Spinal cord (tissue), 10 donors: ENCODE results near the gene SULT4A1. TPM values are rescaled to one million over a fixed set of nuclear protein-coding genes. Genes with fewer than 3 reads are reported as not detected.

Experiments used
- DNase-seq, 6 donors: peaks; one replicate each; pipeline versions ENCODE4 v3.0.0 to v3.0.0-alpha.2; 2013 to 2015; ENCODE audit warnings: low spot score in 6 of 6, low read depth in 4 of 6
- H3K27ac ChIP-seq: one replicate; pipeline ENCODE4 v1.5.1; 2013; ENCODE audit warnings: low read depth, low read length, control low read depth
- H3K27me3 ChIP-seq: one replicate; pipeline ENCODE4 v1.6.1; 2013; ENCODE audit warnings: low read length; ENCODE audit not compliant: control insufficient read depth, insufficient read depth
- H3K36me3 ChIP-seq: one replicate; pipeline ENCODE4 v1.6.1; 2013; ENCODE audit warnings: low read length; ENCODE audit not compliant: control insufficient read depth, insufficient read depth
- H3K4me1 ChIP-seq: one replicate; pipeline ENCODE4 v1.6.1; 2013; ENCODE audit warnings: low read length; ENCODE audit not compliant: control insufficient read depth, insufficient read depth
- H3K4me3 ChIP-seq: one replicate; pipeline ENCODE4 v1.5.1; 2013; ENCODE audit warnings: low read depth, low read length, control low read depth
- H3K9me3 ChIP-seq: one replicate; pipeline ENCODE4 v1.6.1; 2013; ENCODE audit warnings: low read length; ENCODE audit not compliant: control insufficient read depth, insufficient read depth
- WGBS: methylation state at CpG from one replicate; pipeline ENCODE4 v1.1.5; 2013; ENCODE audit warnings: missing lambda C conversion rate; ENCODE audit not compliant: insufficient coverage; 5-methylcytosine and 5-hydroxymethylcytosine counted together
- polyA plus RNA-seq, 2 donors: library from polyadenylated mRNA; unstranded; fragments of 120-200 nt; gene quantifications; one replicate each; pipeline ENCODE4 v1.2.1, GENCODE V29; 2013; ENCODE audit not compliant: insufficient read length in 2 of 2
- total RNA-seq, 2 donors: library from RNA; depleted of rRNA in 1 of 2; stranded (reverse); fragments of 120-200 nt in 1 of 2; fragments of >200 nt in 1 of 2; gene quantifications; one replicate each; pipeline versions ENCODE4 v1.2.3 to v1.2.4, GENCODE V29; 2013 to 2014
- donor health status: healthy.

The SULT4A1 gene
- total and polyA plus RNA-seq, 4 donors = 15.7 to 90.2 (median 76.7) TPM

DNA sequence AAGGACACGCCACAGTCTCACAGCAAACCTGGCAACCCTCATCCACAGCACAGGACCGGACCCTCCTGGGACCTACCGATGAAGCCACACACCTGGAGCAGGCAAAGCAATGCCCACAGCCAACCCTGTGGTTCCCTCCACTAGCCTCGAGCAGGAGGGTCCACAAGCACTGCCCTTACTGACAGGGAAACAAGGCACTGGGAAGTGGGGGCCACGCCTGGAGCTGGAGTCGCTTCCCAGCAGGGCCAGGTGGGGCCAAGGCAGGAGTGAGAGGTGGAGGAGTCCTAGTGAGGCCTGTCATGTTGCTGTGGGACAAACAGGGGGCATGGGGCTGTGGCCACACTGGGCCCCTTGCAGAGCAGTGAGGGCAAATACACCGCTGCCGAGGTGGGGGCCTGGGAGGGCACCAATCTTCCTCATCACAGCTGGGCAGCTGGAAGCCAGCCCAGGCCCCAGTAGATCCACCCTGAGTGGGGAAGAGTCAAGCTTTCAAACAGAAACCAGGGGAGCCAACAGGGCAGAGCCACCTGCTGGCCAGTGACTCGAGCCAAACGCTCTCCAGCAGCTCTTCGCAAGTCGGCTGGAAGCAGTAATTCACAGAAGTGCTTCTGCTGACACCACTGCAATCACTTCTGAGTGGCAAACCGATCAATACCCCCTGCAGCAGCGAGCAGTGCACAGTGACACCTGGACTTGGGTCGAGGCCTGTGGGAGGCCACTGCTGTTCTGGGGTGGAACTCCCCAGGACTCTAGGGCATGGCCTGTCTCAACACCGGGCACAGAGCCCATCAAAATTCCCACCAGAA, 13.7 kb downstream of the SULT4A1 start:
- peaks cover 12% of the 10 kb centered on the region for H3K36me3 ChIP-seq
- no peak overlapping the region for H3K4me3 ChIP-seq
- H3K27ac ChIP-seq = no peak overlapping the region
- H3K4me1 ChIP-seq = peaks cover 16% of the 10 kb centered on the region
- no peaks in the 10 kb centered on the region for H3K9me3 ChIP-seq
- H3K27me3 ChIP-seq = no peaks in the 10 kb centered on the region
- WGBS = 50% methylated on average over 16 of the region's 16 CpGs
- peak in 2 of 6 donors; percentile 50 to 73 for DNase-seq

GRCh38 chr22:43847376-43848289, 14.7 kb downstream of the SULT4A1 start:
- Histone ChIP-seq H3K27me3 (no peaks in the 10 kb centered on the region), H3K4me3 (no peak overlapping the region), H3K9me3 (no peaks in the 10 kb centered on the region), H3K27ac (no peak overlapping the region), H3K4me1 (peaks cover 13% of the 10 kb centered on the region), H3K36me3 (peaks cover 7% of the 10 kb centered on the region)
- no peak for DNase-seq
- 89% methylated on average over 12 of the region's 14 CpGs for WGBS

GRCh38 chr22:43846966-43847365, 15.3 kb downstream of the SULT4A1 start:
- peaks cover 13% of the 10 kb centered on the region for H3K4me1 ChIP-seq
- no peak overlapping the region for H3K4me3 ChIP-seq
- peaks cover 7% of the 10 kb centered on the region for H3K36me3 ChIP-seq
- 79% methylated on average over 5 of the region's 11 CpGs for WGBS
- H3K9me3 ChIP-seq = no peaks in the 10 kb centered on the region
- no peak overlapping the region for H3K27ac ChIP-seq
- H3K27me3 ChIP-seq = no peaks in the 10 kb centered on the region
- no peak for DNase-seq

DNA sequence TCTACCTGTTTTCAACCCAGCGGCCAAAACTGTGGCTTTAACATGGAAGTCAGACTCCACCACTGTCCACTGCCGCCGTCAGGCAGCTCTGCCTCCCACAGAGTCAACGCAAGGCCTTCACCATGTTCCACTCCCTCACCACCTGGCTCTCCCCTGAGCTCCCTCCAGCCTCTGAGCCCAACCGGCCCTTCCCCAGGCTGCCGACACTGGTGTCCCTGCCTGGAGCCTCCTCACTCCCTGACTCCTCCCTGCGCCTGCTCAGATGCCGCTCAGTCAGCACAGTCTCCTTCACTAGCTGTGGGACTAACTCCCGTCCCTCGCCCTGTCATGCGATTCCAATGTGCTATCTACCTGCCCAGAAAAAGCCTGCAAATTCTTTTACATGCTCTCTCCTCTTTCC, 16.3 kb downstream of the SULT4A1 start:
- Histone ChIP-seq H3K36me3 (peaks cover 17% of the 10 kb centered on the region), H3K4me1 (peaks cover 13% of the 10 kb centered on the region), H3K4me3 (no peak overlapping the region), H3K9me3 (no peaks in the 10 kb centered on the region), H3K27me3 (no peaks in the 10 kb centered on the region), H3K27ac (no peak overlapping the region)
- WGBS = 72% methylated on average over 11 of the region's 11 CpGs
- DNase-seq = no peak

- no peaks in the 10 kb centered on the region for H3K27me3 ChIP-seq
- peaks cover 13% of the 10 kb centered on the region for H3K4me1 ChIP-seq
- no peak for DNase-seq
- H3K27ac ChIP-seq = no peak overlapping the region
- 85% methylated on average over 31 of the region's 31 CpGs for WGBS
- no peak overlapping the region for H3K4me3 ChIP-seq
- H3K36me3 ChIP-seq = peaks cover 28% of the 10 kb centered on the region
- H3K9me3 ChIP-seq = no peaks in the 10 kb centered on the region
These were observed 17.5 kb downstream of the SULT4A1 start for GRCh38 chr22:43844560-43845545.

GRCh38 chr22:43843783-43844530, 18.4 kb downstream of the SULT4A1 start:
- H3K36me3 ChIP-seq = peaks cover 34% of the 10 kb centered on the region
- H3K9me3 ChIP-seq = no peaks in the 10 kb centered on the region
- 84% methylated on average over 15 of the region's 21 CpGs for WGBS
- no peak overlapping the region for H3K4me3 ChIP-seq
- H3K27me3 ChIP-seq = no peaks in the 10 kb centered on the region
- no peak overlapping the region for H3K27ac ChIP-seq
- peaks cover 11% of the 10 kb centered on the region for H3K4me1 ChIP-seq
- DNase-seq = no peak

- no peak for DNase-seq
These were observed 20.6 kb downstream of the SULT4A1 start for GRCh38 chr22:43841742-43842141.

DNA sequence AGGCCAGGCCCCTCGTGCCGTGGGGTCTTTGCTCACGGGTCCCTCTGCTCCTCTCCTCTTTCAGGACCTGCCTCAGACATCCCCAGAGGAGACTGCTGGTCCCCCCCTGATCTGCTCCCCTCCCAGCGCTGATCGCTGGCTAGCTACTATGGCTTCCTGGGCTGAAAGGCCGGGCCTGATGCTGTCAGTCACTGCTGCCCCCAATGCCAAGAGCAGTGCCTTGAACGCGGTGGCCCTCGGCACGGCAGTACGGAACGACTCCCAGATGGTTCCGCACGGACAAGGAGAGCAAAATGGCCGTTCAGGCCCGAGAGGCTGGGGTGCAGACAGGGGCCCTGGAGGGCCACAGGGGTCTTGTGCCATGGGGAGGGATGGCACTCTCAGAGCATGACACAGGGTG, 21.5 kb downstream of the SULT4A1 start:
- Histone ChIP-seq H3K9me3 (no peaks in the 10 kb centered on the region), H3K27me3 (no peaks in the 10 kb centered on the region), H3K36me3 (peaks cover 59% of the 10 kb centered on the region), H3K4me3 (no peak overlapping the region), H3K4me1 (peaks cover 3% of the 10 kb centered on the region), H3K27ac (no peak overlapping the region)
- 77% methylated on average over 16 of the region's 16 CpGs for WGBS
- no peak for DNase-seq

More at GRCh38 chr22:43841742-43842141, 20.6 kb downstream of the SULT4A1 start:
- Histone ChIP-seq H3K27ac (no peak overlapping the region), H3K9me3 (no peaks in the 10 kb centered on the region), H3K4me3 (no peak overlapping the region), H3K4me1 (peaks cover 3% of the 10 kb centered on the region), H3K27me3 (no peaks in the 10 kb centered on the region), H3K36me3 (peaks cover 53% of the 10 kb centered on the region)
- WGBS = 94% methylated on average over 21 of the region's 21 CpGs
